DMS153 (cell line): ENCODE results near the gene METTL6.
"Not testable (repeated sequence)": the region's sequence is repeated elsewhere in the genome, so short reads cannot be mapped to it uniquely, and the experiment has no call there.

Source experiments
- DNase-seq: peaks from one replicate; lab custom pipeline; 2025; lab: John Stamatoyannopoulos, UW

METTL6 gene

DNA sequence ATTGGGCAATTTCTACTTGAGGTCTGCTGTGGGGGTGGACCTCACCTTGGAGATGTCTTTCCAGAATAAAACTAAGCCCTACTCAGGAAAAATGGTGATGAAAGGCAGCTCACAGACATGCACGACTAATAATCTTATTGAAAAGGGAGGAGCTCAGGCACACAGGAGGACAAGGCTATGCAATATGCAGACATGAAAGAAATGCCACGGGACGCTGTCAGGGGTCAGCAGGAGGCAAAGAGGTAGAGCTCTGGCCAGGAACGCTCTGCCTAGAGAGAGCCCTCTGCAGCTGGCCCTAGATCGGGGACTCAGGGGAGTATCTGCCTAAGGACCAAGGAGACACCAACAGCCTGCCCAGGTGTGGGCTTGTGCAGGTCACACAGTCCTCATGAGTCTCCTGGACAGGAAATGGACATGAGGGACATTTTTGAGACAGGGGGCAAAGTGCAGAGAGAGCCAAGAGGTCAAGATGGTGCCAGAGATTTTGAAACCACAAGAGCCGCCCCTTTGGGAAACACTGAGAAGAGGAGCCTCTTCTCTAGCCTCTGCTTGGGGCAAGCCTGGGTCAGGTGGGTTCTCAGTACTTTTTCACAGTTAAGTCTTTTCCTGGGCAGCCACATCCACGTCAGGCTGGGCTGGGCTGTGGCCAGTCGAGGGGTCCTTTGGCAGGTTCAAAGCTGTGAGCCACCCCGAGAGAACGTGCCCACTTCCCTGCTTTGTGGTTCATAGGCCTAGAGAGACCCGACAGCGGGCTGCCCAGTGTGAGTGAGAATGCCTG is 23.3 kb upstream of the METTL6 start:
- no peak for DNase-seq

DNA sequence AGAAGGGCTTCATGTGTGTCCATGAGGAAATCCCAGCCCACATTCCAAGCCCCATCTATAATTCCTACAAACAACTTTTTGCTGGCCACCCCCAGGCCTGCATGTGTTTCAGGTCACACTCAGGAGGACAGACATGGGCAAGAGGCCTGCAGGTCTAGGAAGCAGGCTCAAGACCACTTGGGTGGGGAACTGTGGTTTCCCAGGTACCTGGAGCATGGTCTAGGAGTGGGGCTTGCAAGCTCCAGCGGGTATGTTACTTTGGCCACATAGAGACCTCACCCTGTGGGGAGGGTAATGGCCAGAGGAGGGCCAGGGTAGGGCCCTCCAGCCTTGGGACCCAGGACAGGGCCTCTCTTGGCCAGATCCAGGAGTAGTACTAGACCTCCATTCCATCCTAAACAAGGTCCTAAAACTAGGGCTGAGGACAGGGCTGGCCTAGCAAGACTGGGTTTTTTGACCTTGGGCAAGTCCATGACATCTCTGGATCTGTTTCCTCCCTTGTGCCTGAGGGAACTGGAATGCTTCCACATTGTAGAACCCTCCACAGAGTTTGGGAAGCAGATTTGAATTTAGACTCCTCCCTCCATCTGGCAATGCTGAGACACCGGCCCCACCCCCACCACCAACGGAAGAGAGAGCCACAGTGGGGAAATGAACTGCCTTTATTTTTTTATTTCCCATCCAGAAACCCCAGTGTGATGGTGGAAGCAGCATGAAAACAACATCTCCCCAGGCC is 22.3 kb upstream of the METTL6 start:
- DNase-seq = no peak

DNA sequence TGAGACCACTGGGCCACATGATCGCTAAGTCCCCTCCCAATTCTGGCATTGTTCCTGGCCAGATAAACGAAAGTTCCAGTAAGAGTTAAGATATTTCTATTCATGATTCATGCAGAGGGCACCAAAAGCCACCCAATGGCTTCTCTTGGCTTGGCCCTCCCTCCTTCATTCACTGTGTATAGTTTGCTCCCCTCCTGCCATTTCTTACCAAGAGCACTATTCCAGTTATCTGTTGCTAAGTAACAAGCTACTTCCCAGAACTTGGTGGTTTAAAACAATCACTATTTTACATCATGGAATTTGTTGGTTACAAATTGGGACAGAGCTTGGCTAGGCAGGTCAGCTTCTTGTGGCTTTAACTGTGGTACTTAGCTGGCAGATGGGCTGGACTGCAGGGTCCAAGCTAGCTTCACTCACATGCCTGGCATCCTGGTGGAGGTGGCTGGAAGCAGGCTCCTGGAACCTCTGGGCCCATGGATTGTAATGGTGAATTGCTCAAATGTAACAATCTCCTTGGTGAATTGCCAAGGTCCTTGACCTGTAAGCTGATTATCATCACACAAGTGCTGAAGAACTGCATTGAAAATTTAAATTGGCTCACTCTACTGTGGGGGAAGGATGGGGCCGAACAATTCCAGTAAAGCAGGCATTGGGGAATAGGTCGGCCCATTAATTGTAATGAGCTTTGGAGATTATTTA is 16.6 kb upstream of the METTL6 start:
- no peak for DNase-seq

DNA sequence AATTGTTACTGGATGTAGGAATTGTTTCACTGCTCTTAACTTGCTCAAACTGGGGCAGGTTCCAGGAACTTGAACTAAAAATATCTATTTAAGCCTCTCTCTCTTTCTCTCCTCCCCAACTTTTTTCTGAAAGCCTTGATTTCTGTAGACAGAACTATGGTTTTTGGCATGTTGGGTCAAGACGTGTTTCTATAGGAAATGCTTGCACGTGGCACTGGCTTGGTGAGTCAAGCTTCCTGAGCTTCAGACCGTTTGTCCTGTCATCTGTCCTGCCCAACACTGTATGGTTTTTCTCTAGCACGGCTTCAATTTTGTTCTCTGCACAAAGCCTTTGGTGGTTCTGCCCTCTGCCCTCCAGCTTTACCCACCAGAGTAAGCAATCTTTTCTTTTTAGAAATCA is 13.5 kb upstream of the METTL6 start:
- no peak for DNase-seq

DNA sequence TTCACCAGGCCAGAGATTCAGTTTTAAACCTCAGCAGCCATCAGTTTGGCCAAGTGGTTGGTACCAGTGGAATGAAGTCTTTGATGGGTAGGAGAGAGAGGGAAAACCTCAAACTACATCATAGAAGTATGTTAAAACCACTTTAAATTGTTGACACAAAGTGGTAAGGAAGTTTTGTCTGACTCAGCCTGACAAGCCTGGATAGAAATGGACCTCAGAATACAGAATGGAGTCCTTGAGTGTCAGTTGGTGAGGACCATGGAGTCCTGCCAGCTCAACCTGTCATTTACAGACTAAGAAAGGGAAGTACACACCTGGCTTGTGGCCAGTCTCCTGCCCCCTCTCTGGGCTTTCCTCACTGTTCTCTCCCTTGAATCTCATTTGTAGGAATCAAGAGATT is 12.1 kb upstream of the METTL6 start:
- DNase-seq = no peak

DNA sequence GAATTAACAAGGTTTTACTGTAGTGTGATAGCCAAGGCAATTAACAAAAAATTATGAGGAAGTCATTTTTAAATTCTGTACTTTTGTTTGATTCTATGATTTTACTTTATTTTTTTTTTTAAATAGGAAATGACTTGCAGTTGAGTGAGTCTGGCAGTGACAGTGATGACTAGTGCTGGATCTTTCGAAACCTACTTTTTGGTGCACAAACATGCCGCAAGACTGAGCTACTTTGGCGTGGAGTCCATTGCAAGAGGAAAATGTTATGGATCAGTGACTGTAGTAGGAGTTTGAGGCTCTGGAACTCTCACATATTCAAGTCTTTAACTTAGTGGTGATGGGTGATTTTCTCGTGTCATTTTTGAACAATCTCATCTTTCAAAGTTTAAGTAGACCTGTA is 11.6 kb upstream of the METTL6 start:
- no peak for DNase-seq

DNA sequence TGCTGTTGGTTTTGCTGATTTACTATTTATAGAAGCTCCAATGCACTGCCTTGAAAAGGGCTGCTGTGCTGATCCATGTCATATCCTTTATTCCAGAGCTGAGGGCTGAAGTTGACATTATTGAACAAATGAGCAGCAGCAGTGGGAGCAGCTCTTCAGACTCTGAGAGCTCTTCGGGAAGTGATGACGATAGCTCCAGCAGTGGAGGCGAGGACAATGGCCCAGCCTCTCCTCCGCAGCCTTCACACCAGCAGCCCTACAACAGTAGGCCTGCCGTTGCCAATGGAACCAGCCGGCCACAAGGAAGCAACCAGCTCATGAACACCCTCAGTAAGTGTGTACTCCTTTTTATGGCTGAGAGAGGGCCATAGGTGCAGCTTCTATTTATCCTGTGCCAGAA is 8.9 kb upstream of the METTL6 start:
- DNase-seq = no peak

DNA sequence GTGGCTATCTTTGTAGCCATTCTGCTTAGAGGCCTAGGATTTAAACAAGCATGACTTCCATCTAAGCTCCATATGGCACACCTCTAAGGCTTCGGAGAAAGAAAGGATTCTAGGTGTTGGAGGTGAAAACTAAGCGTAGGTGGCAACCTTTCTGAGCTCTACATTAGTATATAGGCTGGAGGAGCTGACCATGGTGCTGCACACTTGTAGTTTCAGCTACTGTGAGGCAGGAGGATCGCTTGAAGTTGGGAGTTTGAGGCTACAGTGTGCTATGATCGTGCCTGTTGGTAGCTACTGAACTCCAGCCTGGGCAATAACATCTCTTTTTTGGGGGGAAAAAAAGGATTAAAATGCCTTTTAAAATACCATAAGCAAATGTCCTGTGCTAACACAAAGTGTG is 7.4 kb upstream of the METTL6 start:
- DNase-seq = no peak

DNA sequence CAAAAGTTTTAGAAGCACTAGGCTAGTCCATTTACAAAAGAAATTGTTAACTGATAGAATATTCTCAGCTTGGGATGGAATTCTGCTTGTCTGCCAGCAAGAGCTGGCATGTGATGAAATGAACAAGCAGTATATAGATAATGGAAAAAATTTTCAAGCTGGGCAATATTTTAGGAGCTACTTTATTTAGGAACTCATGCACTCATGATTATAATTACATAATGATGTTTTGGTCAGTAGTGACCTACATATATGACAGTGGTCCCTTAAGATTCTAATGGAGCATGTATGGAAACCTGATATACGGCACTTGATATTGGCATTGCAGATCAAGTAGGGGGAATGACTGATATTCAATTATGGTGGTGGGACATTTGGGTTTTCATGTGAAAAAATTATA is 6.2 kb upstream of the METTL6 start:
- no peak for DNase-seq

DNA sequence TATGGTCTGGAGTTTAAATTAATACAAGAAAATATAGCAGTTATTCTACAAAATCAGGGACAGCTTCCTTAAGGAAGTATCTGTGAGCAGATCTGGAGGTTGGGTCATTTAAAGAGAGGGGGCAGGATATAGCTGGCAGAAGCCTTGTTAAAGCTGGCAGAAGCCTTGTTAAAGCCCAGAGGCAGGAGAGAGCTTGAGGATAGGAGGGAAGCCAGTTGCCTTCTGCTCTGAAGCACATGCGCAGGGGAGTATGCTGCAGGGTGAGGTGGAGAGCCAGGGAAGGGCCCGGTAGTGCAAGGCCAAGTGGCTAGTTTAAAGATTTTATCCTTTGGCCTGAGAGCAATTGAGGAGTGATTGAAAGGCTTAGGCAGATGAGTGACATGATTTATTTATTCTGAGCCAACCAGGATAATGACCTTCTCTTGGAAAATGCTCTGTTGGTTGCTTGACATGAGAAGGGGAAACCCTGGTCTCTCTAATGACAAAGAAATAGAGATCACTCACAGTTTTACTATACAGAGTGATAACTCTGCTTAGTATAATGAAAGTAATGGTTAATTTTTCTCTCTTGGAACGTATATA is 4.0 kb upstream of the METTL6 start:
- DNase-seq = no peak

DNA sequence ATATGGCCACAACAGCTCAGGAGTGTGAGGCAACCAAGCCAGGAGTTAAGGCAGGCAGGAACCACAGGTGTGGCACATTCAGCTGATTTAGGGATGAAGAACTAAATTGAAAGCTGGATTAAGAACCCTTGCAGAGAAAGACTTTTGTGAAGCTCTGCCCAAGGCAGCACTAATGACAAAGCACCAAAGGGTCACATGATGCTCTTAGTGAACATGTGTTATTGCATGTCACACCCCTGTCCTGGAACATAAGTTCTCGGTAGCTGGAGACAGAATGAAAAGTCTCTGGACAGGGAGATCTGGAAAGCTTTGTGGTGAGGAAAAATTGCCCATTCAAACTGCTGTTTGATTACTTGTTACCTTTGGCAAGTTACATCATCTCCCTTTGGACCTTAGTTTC is 3.3 kb upstream of the METTL6 start:
- no peak for DNase-seq

DNA sequence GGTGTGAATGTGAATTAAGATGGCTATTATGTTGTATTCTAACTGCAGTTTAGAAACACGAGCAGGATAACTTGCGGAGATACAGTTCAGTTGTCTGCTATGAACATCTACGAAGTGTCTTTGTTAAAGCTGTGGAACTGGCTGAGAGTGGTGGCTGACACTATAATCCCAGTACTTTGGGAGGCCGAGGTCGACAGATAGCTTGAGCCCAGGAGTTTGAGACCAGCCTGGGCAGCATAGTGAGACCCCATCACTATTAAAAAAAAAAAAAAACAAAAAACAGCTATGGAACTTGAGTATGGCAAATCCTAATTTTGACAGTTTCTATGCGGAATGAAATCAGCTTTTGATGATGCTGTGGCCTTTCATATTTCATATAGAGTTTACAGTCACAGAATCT is 1.7 kb upstream of the METTL6 start:
- DNase-seq = no peak

DNA sequence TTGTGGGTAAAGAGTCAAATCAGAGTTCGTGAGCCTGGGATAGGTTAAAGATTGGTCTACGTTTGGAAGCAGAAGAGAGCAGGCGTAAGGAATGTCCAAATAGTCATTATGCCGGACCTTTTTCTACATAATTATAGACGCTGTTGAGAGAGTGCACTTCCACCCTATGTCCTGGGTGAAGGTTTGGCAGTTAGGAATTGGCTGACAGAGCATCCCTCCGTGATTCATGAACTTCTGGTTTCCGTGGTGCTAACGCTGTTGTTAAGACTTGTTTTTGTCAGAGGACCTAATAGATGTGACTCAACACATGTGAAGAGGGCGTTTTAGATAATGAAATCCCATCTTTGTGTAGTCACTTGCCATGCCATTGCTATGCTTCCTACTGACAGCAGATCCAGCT is 1.2 kb upstream of the METTL6 start:
- DNase-seq = no peak

DNA sequence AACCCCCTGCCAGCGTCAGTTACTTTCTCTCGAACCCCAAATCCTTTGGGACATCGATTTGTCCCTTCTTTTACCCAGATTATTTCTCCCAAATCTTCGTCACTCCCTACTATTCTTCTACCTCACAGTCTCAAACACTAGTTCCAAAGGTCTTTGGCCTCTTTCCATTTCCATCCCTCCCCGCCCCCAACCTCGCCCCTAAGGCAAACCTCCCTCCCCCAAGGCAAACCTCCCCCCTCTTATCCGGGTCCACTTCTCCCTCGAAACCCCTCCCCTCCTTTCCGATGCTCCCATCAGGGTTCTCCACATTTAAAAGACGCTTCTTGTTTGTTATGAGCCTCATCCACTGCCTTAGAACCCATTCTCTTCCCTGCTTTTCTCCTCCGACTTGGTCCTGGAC is 637 bp upstream of the METTL6 start:
- no peak for DNase-seq

DNA sequence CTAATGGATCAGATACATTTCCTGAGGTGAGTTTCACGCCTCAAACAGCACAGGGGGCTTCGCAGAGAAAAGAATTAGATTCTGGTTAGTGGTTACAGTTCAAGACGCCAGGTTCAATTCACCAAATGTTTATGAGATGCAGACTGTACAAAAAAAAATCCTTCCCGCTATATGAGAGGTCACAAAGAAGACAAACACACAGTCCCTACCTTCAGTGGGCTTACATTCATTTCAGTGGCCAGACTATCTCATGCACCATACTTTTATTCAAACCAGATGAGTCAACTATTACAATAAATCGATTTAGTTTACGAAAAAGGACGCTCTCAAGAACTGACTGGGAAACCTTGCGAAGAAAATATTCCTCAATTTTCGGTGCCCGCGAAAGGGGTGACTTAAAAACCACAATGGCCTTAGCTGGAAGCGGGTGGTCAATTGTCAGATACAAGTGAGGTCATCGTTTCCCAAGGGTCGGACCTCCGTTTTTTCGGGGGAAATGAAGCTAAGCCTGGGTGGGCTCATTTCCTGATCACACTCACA is 695 bp downstream of the METTL6 start:
- no peak for DNase-seq

DNA sequence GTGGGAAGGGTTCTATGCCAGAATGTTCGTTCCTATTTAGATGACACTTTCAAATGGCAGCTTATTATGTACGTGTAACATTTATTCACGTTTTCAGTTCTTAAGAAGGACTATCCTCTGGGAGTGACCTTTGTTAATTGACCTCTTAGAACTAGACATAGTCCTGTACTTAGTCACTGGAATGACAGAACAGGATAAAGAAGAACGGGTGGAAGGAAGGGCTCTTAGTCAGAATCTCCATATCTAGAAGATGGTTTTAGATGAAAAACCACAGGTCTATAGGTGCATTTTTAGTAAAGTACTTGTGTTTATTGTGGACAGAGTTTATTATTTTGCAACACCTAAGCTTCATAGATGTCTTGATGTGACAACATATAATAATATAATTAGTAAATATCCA is 6.5 kb downstream of the METTL6 start:
- DNase-seq = no peak

DNA sequence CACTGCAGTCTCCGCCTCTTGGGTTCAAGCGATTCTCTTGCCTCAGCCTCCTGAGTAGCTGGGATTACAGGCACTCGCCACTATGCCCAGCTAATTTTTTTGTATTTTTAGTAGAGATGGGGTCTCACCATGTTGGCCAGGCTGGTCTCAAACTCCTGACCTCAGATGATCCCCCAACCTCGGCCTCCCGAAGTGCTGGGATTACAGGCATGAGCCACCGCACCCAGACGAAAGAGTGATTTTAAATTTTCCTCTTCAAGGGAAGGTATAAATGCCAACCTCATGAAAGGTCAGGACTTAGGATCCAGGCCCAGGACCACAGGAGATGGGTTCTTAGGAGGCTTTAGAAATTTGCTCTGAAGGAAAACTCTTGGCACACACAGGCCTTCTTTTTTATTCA is 16.4 kb downstream of the METTL6 start:
- DNase-seq = not testable (repeated sequence)

DNA sequence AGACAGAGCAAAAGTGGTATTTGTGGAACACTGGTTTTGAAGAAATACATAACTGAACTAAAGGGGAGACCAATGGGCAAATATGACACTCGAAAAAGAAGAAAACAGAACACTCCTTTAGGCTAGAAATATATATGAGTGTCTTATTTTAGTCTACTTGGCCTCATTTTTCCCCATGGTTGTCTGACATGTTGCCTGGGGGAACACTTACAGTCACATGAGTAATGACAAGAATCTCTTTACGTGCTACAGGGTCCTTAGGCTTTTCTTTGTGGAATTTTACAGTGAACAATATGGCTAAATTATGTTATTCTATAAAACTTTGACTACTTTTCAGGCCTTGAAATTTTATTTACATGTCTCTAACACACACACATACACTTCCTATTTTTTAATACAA is 17.6 kb downstream of the METTL6 start:
- DNase-seq = no peak

DNA sequence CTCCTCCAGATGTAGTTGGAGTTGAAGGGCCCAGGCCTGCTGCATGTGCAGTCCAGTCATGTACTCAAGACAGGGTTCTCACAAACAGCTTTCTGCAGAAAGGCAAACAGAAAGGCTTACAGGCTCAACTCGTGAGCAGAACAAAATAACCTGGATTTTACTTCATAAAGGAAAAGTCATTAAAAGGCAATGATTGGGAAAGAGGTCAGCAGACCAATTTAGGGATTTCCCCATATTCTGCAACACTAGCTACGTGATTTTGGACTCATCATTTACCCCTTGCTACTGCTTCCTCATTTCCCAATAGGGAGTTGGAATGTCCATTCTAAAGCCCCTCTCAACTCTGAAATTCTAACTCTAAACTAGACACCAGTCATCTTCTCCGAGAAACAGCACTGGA is 18.1 kb downstream of the METTL6 start:
- DNase-seq = no peak

DNA sequence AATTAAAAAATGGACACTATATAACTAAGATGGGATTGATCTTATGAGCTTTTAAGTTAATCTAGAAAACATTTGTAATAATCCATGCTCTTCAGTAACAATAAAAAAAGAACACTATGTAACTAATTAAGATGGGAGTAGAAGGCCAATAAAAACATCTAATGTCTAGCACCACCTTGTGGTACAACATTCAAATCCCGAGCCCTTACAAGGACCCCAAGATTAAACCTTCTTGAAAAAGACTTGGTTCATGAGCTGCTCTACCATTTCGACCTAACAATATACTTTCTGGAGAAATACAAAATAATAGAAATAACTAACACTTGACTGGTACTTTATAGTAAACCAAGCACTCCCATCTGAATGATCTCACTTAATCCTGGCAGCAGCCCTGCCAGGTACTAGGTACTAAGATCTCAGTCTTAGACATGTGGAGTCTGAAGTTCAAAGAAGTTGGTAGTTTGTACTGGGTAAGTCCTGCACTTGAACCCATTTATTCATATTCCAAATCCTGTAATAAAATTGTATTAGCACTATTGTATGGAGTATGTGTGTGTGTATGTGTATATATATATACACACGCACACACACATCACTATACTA is 21.8 kb downstream of the METTL6 start:
- DNase-seq = peak; percentile 3

DNA sequence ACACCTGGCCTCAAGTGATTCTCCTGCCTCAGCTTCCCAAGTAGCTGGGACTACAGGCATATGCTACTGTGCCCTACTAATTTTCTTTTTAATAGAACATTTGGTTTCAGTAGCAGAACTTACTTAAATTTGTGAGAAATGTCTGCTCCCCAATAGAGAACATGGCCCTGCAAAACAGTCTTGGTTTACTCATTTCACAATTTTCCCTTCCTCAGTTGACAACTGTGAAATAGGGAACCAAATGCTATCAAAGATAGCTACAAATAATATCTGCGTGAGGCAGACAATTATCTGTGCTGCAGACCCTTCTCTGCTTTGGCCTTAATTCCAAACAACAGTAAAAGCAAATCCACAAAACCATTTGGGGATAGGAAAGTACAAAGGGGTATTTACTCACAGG is 22.6 kb downstream of the METTL6 start:
- DNase-seq = no peak

DNA sequence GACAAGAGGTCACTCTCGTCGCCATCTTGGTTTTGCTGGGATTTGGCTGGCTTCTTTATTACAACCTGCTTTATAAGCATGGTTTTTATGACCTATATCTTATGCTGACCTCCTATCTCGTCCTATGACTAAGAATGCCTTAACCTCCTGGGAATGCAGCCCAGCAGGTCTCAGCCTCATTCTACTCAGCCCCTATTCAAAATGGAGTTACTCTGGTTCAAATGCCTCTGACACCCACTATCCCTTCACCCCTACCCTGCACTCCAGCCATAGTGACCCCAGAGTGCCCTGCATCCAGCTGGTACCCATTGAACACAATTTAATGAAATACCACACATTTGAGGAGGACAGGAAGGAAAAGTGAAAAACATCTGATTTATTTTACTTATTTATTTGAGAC is 23.4 kb downstream of the METTL6 start:
- DNase-seq = no peak
